Adrenal gland (tissue), 12 donors: Measurements from ENCODE around the gene DOCK1. TPM values are rescaled to one million over a fixed set of nuclear protein-coding genes. Genes with fewer than 3 reads are reported as not detected.

Experiments used
- DNase-seq, 7 donors: peaks; one replicate each; pipeline ENCODE4 v3.0.0-alpha.2; 2019 to 2020
- H3K27ac ChIP-seq, 5 donors: fragments of 200-600 bp; sonication (generic) in 4 of 5; 1 replicate in 3 of 5; 2 replicates in 2 of 5; pipeline versions ENCODE4 v1.5.1 to v1.8.0; 2016 to 2020; ENCODE audit warnings: mild to moderate bottlenecking in 1 of 5
- H3K27me3 ChIP-seq: fragments of 200-600 bp; 2 replicates; pipeline ENCODE4 v1.8.0; 2021
- H3K36me3 ChIP-seq, 2 donors: fragments of 200-600 bp; replicated peaks in 1 of 2; 1 replicate in 1 of 2; 2 replicates in 1 of 2; pipeline versions ENCODE4 v1.5.1 to v1.8.0; 2018 to 2022
- H3K4me1 ChIP-seq, 2 donors: fragments of 200-600 bp; replicated peaks in 1 of 2; 1 replicate in 1 of 2; 2 replicates in 1 of 2; pipeline versions ENCODE4 v1.5.1 to v1.8.0; 2018 to 2021
- H3K4me3 ChIP-seq, 4 donors: fragments of 200-600 bp; sonication (generic) in 3 of 4; one replicate each; pipeline ENCODE4 v1.5.1; 2016 to 2018
- H3K9me3 ChIP-seq, 3 donors: fragments of 200-600 bp; sonication (generic) in 1 of 3; replicated peaks in 1 of 3; 1 replicate in 2 of 3; 2 replicates in 1 of 3; pipeline versions ENCODE4 v1.5.1 to v1.8.0; 2016 to 2021
- CTCF ChIP-seq, 6 experiments: fragments of 450-650 bp in 4 of 6; fragments of 200-600 bp in 2 of 6; sonication (generic) in 1 of 6; IDR thresholded peaks; 1 replicate in 5 of 6; 2 replicates in 1 of 6; pipeline versions ENCODE4 v1.5.1 to v1.8.0; 2016 to 2021; ENCODE audit warnings: antibody characterized with exemption in 6 of 6, mild to moderate bottlenecking in 2 of 6, moderate library complexity in 1 of 6
- POLR2A ChIP-seq, 2 donors: fragments of 450-650 bp; IDR thresholded peaks; one replicate each; pipeline ENCODE4 v1.6.1; 2017; ENCODE audit warnings: antibody characterized with exemption in 2 of 2, mild to moderate bottlenecking in 2 of 2, moderate library complexity in 1 of 2
- WGBS, 4 donors: extraction: QIAGEN DNeasy Blood & Tissue Kit in 2 of 4; methylation state at CpG; one replicate each; pipeline versions ENCODE4 v1.1.5 to v1.1.7; 2013 to 2017; 5-methylcytosine and 5-hydroxymethylcytosine counted together
- intact Hi-C, 2 donors: fragments of 100-400 bp; cut with DNase I; formaldehyde crosslinking; loops; one replicate each; pipeline versions ENCODE4 v1.14.1 to v1.15.0; 2022 to 2023
- polyA plus RNA-seq, 3 donors: library from polyadenylated mRNA; stranded (reverse); fragments of 200-250 nt in 2 of 3; fragments of 350-450 nt in 1 of 3; fragmentation: Illumina TruSeq in 1 of 3; extraction: RNeasy Lipid Tissue Mini Kit (QIAGEN cat#74804) in 1 of 3; gene quantifications; one replicate each; pipeline ENCODE4 v1.2.3, GENCODE V29; 2013 to 2014
- total RNA-seq, 9 donors: library from RNA; depleted of rRNA in 4 of 9; stranded (reverse); fragments of >200 nt in 4 of 9; fragments of 120-200 nt in 1 of 9; fragmentation: NEBNext Ultra II Directional in 1 of 9; extraction: Animal tissue kit (Norgen Biotek cat#: 25700) in 1 of 9; gene quantifications; one replicate each; pipeline versions ENCODE4 v1.1.0 to v1.2.4, GENCODE V29; 2013 to 2023
- donor health status: healthy with polysubstance abuse.
- donor health status: Bipolar disorder and iron deficiency.
- donor health status: DM: yes; HTN: yes; CAD: no.
- donor health status: DM: no; HTN: no; CAD: no.
- donor health status: DM: no; HTN: no; CAD: no.
- donor health status: DM: yes; HTN: yes; CAD: no.

DOCK1 gene
- total and polyA plus RNA-seq, 12 donors = 8.1 to 30.4 (median 21.6) TPM

- 72 to 80% (median 74%) methylated on average over 7 of the region's 7 CpGs for WGBS, 4 donors
Measured at GRCh38 chr10:126964190-126964589, 59.0 kb downstream of the DOCK1 start.

GRCh38 chr10:126966938-126967337 lies 61.7 kb downstream of the DOCK1 start:
- no peak overlapping the region for H3K27ac ChIP-seq
- no peak for DNase-seq
- intact Hi-C loops = no loop called here
- H3K9me3 ChIP-seq = no peaks in the 10 kb centered on the region
- no peaks in the 10 kb centered on the region for H3K36me3 ChIP-seq
- 88 to 94% (median 92%) methylated on average over 5 of the region's 5 CpGs for WGBS, 4 donors
- H3K27me3 ChIP-seq = no peaks in the 10 kb centered on the region
- TF ChIP-seq CTCF (IDR thresholded peaks at IDR 0.05) (no peak), POLR2A (IDR thresholded peaks at IDR 0.05) (no peak)
- no peak overlapping the region for H3K4me3 ChIP-seq
- no peaks in the 10 kb centered on the region for H3K4me1 ChIP-seq

More at GRCh38 chr10:126964190-126964589, 59.0 kb downstream of the DOCK1 start:
- DNase-seq = no peak
- H3K4me3 ChIP-seq = no peak overlapping the region
- no peaks in the 10 kb centered on the region for H3K4me1 ChIP-seq
- intact Hi-C loops = no loop called here
- no peak overlapping the region for H3K27ac ChIP-seq
- H3K27me3 ChIP-seq = no peaks in the 10 kb centered on the region
- no peaks in the 10 kb centered on the region for H3K9me3 ChIP-seq
- TF ChIP-seq POLR2A (IDR thresholded peaks at IDR 0.05) = no peak
- TF ChIP-seq CTCF (IDR thresholded peaks at IDR 0.05) = no peak
- no peaks in the 10 kb centered on the region for H3K36me3 ChIP-seq

GRCh38 chr10:126969310-126969709 lies 64.1 kb downstream of the DOCK1 start:
- WGBS, 4 donors = 89 to 96% (median 95%) methylated on average over 5 to 8 of the region's 8 CpGs
- no peaks in the 10 kb centered on the region for H3K27me3 ChIP-seq
- H3K4me3 ChIP-seq = no peak overlapping the region
- no peak for DNase-seq
- peaks cover 0 to 11% of the 10 kb centered on the region in 2 donors for H3K4me1 ChIP-seq
- H3K27ac ChIP-seq = no peak overlapping the region
- TF ChIP-seq CTCF (IDR thresholded peaks at IDR 0.05) (no peak), POLR2A (IDR thresholded peaks at IDR 0.05) (no peak)
- no peaks in the 10 kb centered on the region for H3K36me3 ChIP-seq
- intact Hi-C loops = no loop called here
- H3K9me3 ChIP-seq = no peaks in the 10 kb centered on the region

- Histone ChIP-seq H3K36me3 (peaks cover 0 to 3% of the 10 kb centered on the region in 2 donors), H3K27ac (no peak overlapping the region), H3K4me1 (peaks cover 0 to 11% of the 10 kb centered on the region in 2 donors), H3K9me3 (no peaks in the 10 kb centered on the region), H3K4me3 (no peak overlapping the region), H3K27me3 (no peaks in the 10 kb centered on the region)
- intact Hi-C loops = no loop called here
- DNase-seq = no peak
- 57 to 78% (median 61%) methylated on average over 10 to 11 of the region's 11 CpGs for WGBS, 4 donors
- TF ChIP-seq CTCF (IDR thresholded peaks at IDR 0.05) = no peak
- TF ChIP-seq POLR2A (IDR thresholded peaks at IDR 0.05) = no peak
Measured at GRCh38 chr10:126972635-126973414, 67.6 kb downstream of the DOCK1 start.
